KOPT-K1 (cell line): ENCODE data around the gene LRP11.
"Not testable (repeated sequence)": the region's sequence is repeated elsewhere in the genome, so short reads cannot be mapped to it uniquely, and the experiment has no call there.

Source experiments
- H3K27ac ChIP-seq: fragments of 200-600 bp; sonication (generic); 2 replicates; pipeline ENCODE4 v1.5.1; 2016; ENCODE audit warnings: antibody characterized with exemption, mild to moderate bottlenecking, low read depth, low read length; ENCODE audit not compliant: poor library complexity, severe bottlenecking
- H3K36me3 ChIP-seq: fragments of 200-600 bp; sonication (generic); 2 replicates; pipeline ENCODE4 v1.5.1; 2017; ENCODE audit warnings: antibody characterized with exemption, mild to moderate bottlenecking, low read length, moderate library complexity; ENCODE audit not compliant: insufficient read depth
- H3K9me3 ChIP-seq: fragments of 200-600 bp; sonication (generic); 2 replicates; pipeline ENCODE4 v1.5.1; 2017; ENCODE audit warnings: antibody characterized with exemption, low read length, mild to moderate bottlenecking; ENCODE audit not compliant: insufficient read depth, poor library complexity, severe bottlenecking

LRP11 gene

DNA sequence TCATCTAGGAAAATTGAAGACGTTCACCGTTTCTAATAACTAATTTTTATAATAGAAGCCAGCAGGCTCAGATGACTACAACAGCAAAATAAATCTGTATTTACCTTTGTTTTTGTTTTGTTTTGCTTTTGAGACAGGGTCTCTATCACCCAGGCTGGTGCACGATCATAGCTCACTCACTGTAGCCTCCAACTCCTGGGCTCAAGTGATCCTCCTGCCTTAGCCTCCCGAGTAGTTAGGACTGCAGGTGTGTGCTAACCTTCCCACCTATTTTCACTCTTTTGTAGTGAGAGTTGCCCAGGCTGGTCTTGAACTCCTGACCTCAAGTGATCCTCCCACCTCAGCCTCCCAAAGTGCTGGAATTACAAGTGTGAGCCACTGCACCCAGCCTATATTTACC lies 10.1 kb downstream of the LRP11 start:
- not testable (repeated sequence) for H3K36me3 ChIP-seq, H3K27ac ChIP-seq, H3K9me3 ChIP-seq

- no peak overlapping the region for H3K27ac ChIP-seq
- no peaks in the 10 kb centered on the region; the same call in 1 of the 2 replicates for H3K36me3 ChIP-seq
- H3K9me3 ChIP-seq: no peaks in the 10 kb centered on the region
These were observed 11.3 kb downstream of the LRP11 start for GRCh38 chr6:149852881-149853280.

- Histone ChIP-seq H3K36me3 (no peaks in the 10 kb centered on the region; the same call in 1 of the 2 replicates), H3K27ac (no peak overlapping the region), H3K9me3 (no peaks in the 10 kb centered on the region)
These were observed 12.0 kb downstream of the LRP11 start for GRCh38 chr6:149852180-149852579.

DNA sequence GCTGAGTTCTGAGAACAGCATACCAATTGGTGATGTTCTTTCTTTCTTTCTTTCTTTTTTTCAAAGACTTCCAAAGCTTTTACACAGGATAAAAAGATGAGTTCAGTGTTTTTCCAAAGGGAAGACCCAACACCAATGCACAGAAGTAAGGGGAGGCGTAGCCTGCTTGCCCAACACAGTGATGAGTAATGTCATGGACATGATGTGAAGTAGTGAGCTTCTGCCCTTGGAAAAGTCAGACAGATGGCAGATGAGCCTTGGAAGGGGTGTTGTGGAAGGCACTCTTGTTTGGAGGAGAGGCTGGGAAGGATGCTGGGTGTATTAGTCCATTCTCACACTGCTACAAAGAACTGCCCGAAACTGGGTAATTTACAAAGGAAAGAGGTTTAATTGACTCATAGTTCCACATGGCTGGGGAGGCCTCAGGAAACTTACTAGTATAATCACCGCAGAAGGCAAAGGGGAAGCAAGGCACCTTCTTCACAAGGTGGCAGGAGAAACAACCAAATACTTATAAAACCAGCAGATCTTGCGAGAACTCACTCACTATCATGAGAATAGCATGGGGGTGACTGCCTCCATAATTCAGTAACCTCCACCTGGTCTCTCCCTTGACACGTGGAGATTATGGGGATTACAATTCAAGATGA lies 12.6 kb downstream of the LRP11 start:
- Histone ChIP-seq H3K9me3 (no peaks in the 10 kb centered on the region), H3K27ac (no peak overlapping the region)

DNA sequence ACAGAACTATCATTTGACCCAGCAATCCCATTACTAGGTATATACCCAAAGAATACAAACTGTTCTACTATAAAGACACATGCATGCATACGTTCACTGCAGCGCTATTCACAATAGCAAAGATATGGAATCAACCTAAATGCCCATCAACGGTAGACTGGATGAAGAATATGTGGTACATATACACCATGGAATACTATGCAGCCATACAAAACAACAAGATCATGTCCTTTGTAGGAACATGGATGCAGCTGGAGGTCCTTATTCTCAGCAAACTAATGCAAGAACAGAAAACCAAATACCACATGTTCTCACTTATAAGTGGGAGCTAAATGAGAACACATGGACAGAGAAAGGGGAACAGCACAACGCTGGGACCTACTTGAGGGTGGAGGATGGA lies 15.8 kb downstream of the LRP11 start:
- not testable (repeated sequence) for H3K36me3 ChIP-seq, H3K27ac ChIP-seq

More for the DNA sequence above, 12.6 kb downstream of the LRP11 start:
- no peaks in the 10 kb centered on the region; the same call in 1 of the 2 replicates for H3K36me3 ChIP-seq

DNA sequence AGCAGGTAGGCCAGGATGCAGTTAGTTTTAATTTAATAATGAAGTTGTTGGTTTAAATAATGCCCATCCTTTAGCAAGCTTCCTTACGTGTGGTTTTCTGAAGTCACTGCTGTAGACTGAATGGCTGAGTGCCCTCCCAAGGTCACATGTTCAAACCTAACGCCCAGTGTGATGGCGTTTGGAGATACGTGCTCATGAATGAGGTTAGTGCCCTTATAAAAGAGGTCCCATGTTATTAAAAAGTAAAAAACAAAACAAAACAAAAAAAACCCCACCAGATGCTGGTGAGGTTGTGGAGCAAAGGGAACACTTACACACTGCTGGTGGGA lies 16.3 kb downstream of the LRP11 start:
- H3K9me3 ChIP-seq: no peaks in the 10 kb centered on the region
- no peak overlapping the region for H3K27ac ChIP-seq
- no peaks in the 10 kb centered on the region; the same call in 1 of the 2 replicates for H3K36me3 ChIP-seq

More for the DNA sequence above, 15.8 kb downstream of the LRP11 start:
- not testable (repeated sequence) for H3K9me3 ChIP-seq

GRCh38 chr6:149846321-149846720 lies 17.8 kb downstream of the LRP11 start:
- no peak overlapping the region for H3K27ac ChIP-seq
- no peaks in the 10 kb centered on the region; the same call in 1 of the 2 replicates for H3K36me3 ChIP-seq
- no peaks in the 10 kb centered on the region for H3K9me3 ChIP-seq

- H3K36me3 ChIP-seq: no peaks in the 10 kb centered on the region
- no peak overlapping the region for H3K27ac ChIP-seq
- H3K9me3 ChIP-seq: no peaks in the 10 kb centered on the region
These were observed 18.6 kb downstream of the LRP11 start for GRCh38 chr6:149845549-149845948.

GRCh38 chr6:149844480-149844879 lies 19.7 kb downstream of the LRP11 start:
- H3K36me3 ChIP-seq: no peaks in the 10 kb centered on the region; the same call in 1 of the 2 replicates
- H3K27ac ChIP-seq: no peak overlapping the region
- H3K9me3 ChIP-seq: no peaks in the 10 kb centered on the region

GRCh38 chr6:149844036-149844435 lies 20.1 kb downstream of the LRP11 start:
- not testable (repeated sequence) for H3K27ac ChIP-seq, H3K9me3 ChIP-seq, H3K36me3 ChIP-seq

DNA sequence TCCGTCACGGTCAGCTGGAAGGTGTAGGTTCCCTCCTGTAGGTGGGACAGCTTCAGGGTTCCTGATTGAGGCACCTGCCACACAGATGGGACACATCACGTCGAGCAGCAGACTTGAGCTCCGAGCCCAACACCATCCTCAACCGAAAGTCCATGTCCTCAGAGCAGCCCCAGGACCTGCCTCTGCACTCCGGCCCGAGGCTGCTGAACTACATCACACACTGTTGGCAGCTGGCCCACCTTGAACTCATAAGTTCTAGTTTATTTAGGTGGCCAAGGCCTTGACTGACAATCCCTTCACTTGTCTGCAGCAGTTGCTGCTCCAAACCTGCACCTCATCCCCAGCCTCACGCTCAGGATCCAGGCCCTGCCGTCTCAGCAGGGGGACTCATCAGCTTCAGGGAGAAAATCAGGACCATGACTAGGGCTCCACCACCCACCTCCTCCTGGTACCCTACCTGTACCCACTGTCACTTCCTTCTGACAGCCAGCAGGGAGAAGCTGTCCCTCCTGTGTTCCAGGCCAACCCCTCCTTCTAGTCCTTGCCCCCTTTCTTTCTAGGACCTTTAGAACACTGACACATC lies 21.0 kb downstream of the LRP11 start:
- Histone ChIP-seq H3K36me3 (no peaks in the 10 kb centered on the region; the same call in 1 of the 2 replicates), H3K9me3 (no peaks in the 10 kb centered on the region), H3K27ac (no peak overlapping the region)

DNA sequence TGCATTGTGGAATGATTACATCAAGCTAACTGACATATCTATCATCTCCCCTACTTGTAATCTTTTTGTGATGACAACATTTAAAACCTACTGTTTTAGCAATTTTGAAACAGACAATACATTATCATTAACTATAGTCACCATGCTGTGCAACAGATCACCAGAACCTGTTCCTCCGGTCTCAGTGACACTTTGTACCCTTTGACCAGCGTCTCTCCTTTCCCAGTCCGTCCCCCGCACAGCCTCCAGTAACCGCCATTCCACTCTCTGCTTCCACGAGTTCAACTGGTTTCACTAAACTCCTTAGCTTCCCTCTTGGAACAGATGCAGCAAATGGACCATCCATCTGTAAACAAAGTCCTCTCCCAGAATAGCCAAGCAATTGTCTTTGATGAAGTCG lies 21.8 kb downstream of the LRP11 start:
- no peaks in the 10 kb centered on the region; the same call in 1 of the 2 replicates for H3K36me3 ChIP-seq
- no peaks in the 10 kb centered on the region for H3K9me3 ChIP-seq
- H3K27ac ChIP-seq: no peak overlapping the region

- H3K9me3 ChIP-seq: no peaks in the 10 kb centered on the region
- peaks cover 7% of the 10 kb centered on the region; the same call in 1 of the 2 replicates for H3K36me3 ChIP-seq
- no peak overlapping the region for H3K27ac ChIP-seq
These were observed 23.6 kb downstream of the LRP11 start for GRCh38 chr6:149840345-149841075.

DNA sequence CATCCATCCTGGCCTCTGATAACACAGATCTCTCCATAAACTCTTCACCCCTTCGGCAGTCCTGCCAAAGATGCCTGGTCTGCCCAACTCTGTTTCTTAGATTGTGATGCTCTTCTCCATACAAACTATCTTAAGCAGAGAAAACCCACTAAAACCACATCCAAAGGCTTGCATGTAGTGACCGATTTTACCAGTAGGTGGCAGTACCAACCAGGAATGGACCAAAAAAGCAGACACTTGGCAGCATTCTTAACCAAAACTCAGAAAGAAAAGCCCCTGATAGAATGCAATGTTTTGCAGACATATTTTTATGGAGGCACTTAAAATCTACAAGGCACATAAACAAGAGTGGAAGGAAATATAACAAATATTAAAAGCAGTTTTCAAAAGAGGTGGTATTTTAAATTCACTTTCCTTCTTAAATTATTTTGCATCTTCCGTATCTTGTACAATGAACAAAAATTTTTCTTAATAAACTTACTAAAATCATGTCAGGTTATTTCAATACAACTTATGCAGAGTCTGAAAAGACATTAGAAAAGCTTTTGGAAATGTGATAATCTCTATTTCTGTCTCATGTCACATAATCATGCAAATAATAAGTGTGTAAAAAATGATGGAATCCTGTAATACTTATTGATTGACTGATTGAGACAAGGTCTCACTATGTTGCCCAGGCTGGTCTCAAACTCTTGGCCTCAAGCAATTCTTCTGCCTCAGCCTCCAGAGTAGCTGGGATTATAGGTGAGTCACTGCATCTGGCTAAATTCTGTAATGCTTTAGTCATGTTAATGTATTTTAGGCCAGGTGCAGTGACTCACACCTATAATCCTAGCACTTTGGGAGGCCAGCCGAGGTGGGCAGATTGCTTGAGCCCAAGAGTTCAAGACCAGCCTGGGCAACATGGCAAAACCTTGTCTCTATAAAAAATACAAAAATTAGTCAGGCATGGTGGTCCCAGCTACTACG lies 29.4 kb downstream of the LRP11 start:
- Histone ChIP-seq H3K36me3 (peaks cover 18% of the 10 kb centered on the region), H3K27ac (no peak overlapping the region), H3K9me3 (no peaks in the 10 kb centered on the region)

GRCh38 chr6:149833651-149834050 lies 30.5 kb downstream of the LRP11 start:
- Histone ChIP-seq H3K36me3 (peaks cover 18% of the 10 kb centered on the region), H3K27ac (no peak overlapping the region), H3K9me3 (no peaks in the 10 kb centered on the region)
